BJ (cell line): ENCODE data around the gene CRTAC1. TPM values are rescaled to one million over a fixed set of nuclear protein-coding genes. Genes with fewer than 3 reads are reported as not detected.

Source experiments
- CTCF ChIA-PET: fragments of 350-600 bp; formaldehyde crosslinking; extraction: SDS; loops from one replicate; lab custom pipeline; 2021; ENCODE audit warnings: antibody characterized with exemption, inconsistent platforms; lab: Yijun Ruan, JAX
- POLR2A ChIA-PET: fragments of 300-600 bp; sonication (Branson Sonifier 250); formaldehyde crosslinking; extraction: SDS; loops from one replicate; lab custom pipeline; 2021; ENCODE audit warnings: antibody characterized with exemption; lab: Charles Lee
- DNase-seq: peaks from one replicate; pipeline ENCODE4 v3.0.0-alpha.2; 2011; ENCODE audit warnings: low read depth
- H3K27me3 ChIP-seq: 2 replicates; pipeline ENCODE4 v1.6.0; 2011; ENCODE audit warnings: low read length; ENCODE audit not compliant: control insufficient read depth, insufficient read depth
- H3K36me3 ChIP-seq: 2 replicates; pipeline ENCODE4 v1.5.1; 2011; ENCODE audit warnings: low read length; ENCODE audit not compliant: control insufficient read depth, insufficient read depth
- H3K4me3 ChIP-seq: 2 replicates; pipeline ENCODE4 v1.5.1; 2011; ENCODE audit warnings: low read depth, mild to moderate bottlenecking, control low read depth, low read length
- CTCF ChIP-seq: IDR thresholded peaks from 2 replicates; pipeline ENCODE4 v1.5.1; 2011; ENCODE audit warnings: low read depth, mild to moderate bottlenecking, control low read depth, inconsistent platforms, low read length, moderate library complexity; ENCODE audit not compliant: insufficient read depth
- polyA plus RNA-seq: library from polyadenylated mRNA; depleted of rRNA; stranded (reverse); fragments of >200 nt; gene quantifications from 2 replicates; pipeline ENCODE4 v1.2.3, GENCODE V29; 2011

CRTAC1 gene
- polyA plus RNA-seq, 1 experiment: not detected

- no peak for DNase-seq
- POLR2A ChIA-PET: no interaction called here
- no peaks in the 10 kb centered on the region for H3K36me3 ChIP-seq
- H3K27me3 ChIP-seq: no peaks in the 10 kb centered on the region
- no peak overlapping the region for H3K4me3 ChIP-seq
- CTCF ChIA-PET: interaction anchor here (1.0 to 2.2 kb wide), 4 partner anchors 10 to 96 kb away, joined by 3 to 8 read pairs (median 6); no protein-coding TSS in a partner anchor
- TF ChIP-seq CTCF: no peak
Observed at GRCh38 chr10:97888134-97888533, 142.3 kb downstream of the CRTAC1 start.

GRCh38 chr10:97887399-97887798, 143.0 kb downstream of the CRTAC1 start:
- H3K4me3 ChIP-seq: no peak overlapping the region
- no peak for DNase-seq
- H3K36me3 ChIP-seq: no peaks in the 10 kb centered on the region
- TF ChIP-seq CTCF: no peak
- H3K27me3 ChIP-seq: no peaks in the 10 kb centered on the region
- ChIA-PET POLR2A (no interaction called here), CTCF (interaction anchor here (0.7 to 2.2 kb wide), 2 partner anchors 17 to 95 kb away, joined by 3 to 8 read pairs; no protein-coding TSS in a partner anchor)

GRCh38 chr10:97886286-97886685, 144.1 kb downstream of the CRTAC1 start:
- no peaks in the 10 kb centered on the region; the same call in 1 of the 2 replicates for H3K27me3 ChIP-seq
- POLR2A ChIA-PET: no interaction called here
- H3K4me3 ChIP-seq: no peak overlapping the region
- DNase-seq: no peak
- no peaks in the 10 kb centered on the region for H3K36me3 ChIP-seq
- no peak for TF ChIP-seq CTCF
- CTCF ChIA-PET: interaction anchor here (1.5 kb wide), 1 partner anchor 11 kb away, joined by 4 read pairs; no protein-coding TSS in a partner anchor

- ChIA-PET CTCF (interaction anchor here (0.7 to 0.9 kb wide), 2 partner anchors 11 to 93 kb away, joined by 3 read pairs; no protein-coding TSS in a partner anchor), POLR2A (no interaction called here)
- Histone ChIP-seq H3K4me3 (no peak overlapping the region), H3K36me3 (no peaks in the 10 kb centered on the region), H3K27me3 (peaks cover 1% of the 10 kb centered on the region; the same call in 1 of the 2 replicates)
- no peak for TF ChIP-seq CTCF
- DNase-seq: no peak
Observed at GRCh38 chr10:97883092-97883485, 147.3 kb downstream of the CRTAC1 start.

- no peak for DNase-seq
- ChIA-PET CTCF (interaction anchor here (0.5 to 1.5 kb wide), 3 partner anchors 10 to 99 kb away, joined by 3 to 6 read pairs (median 4); no protein-coding TSS in a partner anchor), POLR2A (no interaction called here)
- no peak overlapping the region for H3K4me3 ChIP-seq
- H3K36me3 ChIP-seq: no peaks in the 10 kb centered on the region
- no peak for TF ChIP-seq CTCF
- H3K27me3 ChIP-seq: peaks cover 1% of the 10 kb centered on the region; the same call in 1 of the 2 replicates
Observed at GRCh38 chr10:97882142-97883091, 148.0 kb downstream of the CRTAC1 start.
